Measurements from ENCODE around the gene MCM5.

DNA sequence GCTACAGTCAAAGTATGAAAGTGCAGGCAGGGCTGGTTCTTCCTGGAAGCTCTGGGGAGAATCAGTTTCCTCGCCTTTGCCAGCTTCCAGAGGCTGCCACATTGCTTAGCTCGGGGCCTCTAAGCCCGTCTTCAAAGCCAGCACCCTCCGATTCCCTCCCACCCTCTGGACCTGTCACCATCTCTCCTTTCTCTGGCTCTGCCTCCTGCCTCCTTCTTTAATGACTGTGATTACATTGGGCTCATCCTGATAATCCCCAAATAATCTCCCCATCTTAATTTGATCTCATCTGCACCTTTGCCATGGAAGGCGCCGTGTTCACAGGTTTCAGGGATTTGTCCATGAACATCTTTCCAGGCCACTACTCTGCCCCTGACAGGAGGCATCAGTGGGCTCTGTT, 42.5 kb downstream of the MCM5 start:
- no peak for TF ChIP-seq POLR2A (IDR thresholded peaks at IDR 0.05)
- TF ChIP-seq, protein P1, sequence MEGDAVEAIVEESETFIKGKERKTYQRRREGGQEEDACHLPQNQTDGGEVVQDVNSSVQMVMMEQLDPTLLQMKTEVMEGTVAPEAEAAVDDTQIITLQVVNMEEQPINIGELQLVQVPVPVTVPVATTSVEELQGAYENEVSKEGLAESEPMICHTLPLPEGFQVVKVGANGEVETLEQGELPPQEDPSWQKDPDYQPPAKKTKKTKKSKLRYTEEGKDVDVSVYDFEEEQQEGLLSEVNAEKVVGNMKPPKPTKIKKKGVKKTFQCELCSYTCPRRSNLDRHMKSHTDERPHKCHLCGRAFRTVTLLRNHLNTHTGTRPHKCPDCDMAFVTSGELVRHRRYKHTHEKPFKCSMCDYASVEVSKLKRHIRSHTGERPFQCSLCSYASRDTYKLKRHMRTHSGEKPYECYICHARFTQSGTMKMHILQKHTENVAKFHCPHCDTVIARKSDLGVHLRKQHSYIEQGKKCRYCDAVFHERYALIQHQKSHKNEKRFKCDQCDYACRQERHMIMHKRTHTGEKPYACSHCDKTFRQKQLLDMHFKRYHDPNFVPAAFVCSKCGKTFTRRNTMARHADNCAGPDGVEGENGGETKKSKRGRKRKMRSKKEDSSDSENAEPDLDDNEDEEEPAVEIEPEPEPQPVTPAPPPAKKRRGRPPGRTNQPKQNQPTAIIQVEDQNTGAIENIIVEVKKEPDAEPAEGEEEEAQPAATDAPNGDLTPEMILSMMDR (IDR thresholded peaks at IDR 0.05) = no peak
